22Rv1 (cell line): ENCODE data around the gene OR11H7.

Source experiments
- ZFX ChIP-seq: fragments of 450-650 bp; IDR thresholded peaks from 2 replicates; pipeline ENCODE4 v1.6.1; 2017; ENCODE audit warnings: antibody characterized with exemption, borderline replicate concordance
- TF ChIP-seq, protein P1 (sequence below): fragments of 450-650 bp; IDR thresholded peaks from 2 replicates; pipeline ENCODE4 v1.5.1; 2017; ENCODE audit warnings: mild to moderate bottlenecking

DNA sequence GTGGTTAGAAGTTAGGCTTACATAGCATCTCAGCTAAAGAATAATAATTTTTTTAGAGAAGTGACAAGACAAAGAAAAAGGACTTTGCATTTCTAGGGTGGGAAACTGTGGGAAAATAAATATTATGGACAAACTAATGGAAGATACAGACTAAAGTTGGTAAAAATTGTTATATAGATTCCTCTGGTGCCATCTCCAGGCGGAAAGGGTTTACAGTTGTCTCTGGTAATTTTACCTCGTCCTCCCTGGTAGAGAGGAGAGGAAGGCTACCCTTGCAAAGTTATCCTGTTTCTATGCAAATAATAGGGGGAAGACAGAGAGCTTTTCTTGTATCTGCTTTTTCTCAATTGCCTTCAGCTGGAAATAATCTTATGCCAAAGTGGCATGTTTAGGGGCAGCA is 32.9 kb upstream of the OR11H7 start:
- TF ChIP-seq, protein P1, sequence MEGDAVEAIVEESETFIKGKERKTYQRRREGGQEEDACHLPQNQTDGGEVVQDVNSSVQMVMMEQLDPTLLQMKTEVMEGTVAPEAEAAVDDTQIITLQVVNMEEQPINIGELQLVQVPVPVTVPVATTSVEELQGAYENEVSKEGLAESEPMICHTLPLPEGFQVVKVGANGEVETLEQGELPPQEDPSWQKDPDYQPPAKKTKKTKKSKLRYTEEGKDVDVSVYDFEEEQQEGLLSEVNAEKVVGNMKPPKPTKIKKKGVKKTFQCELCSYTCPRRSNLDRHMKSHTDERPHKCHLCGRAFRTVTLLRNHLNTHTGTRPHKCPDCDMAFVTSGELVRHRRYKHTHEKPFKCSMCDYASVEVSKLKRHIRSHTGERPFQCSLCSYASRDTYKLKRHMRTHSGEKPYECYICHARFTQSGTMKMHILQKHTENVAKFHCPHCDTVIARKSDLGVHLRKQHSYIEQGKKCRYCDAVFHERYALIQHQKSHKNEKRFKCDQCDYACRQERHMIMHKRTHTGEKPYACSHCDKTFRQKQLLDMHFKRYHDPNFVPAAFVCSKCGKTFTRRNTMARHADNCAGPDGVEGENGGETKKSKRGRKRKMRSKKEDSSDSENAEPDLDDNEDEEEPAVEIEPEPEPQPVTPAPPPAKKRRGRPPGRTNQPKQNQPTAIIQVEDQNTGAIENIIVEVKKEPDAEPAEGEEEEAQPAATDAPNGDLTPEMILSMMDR, result peak; percentile 53
- no peak for TF ChIP-seq ZFX
